B cell (primary cell): Measurements from ENCODE around the gene POFUT1. TPM values are rescaled to one million over a fixed set of nuclear protein-coding genes. Genes with fewer than 3 reads are reported as not detected.

Experiments
- ATAC-seq: fragments of 200-7000 bp; cut with Tn5 transposase; one replicate; pipeline ENCODE4 v1.10.0; 2021; ENCODE audit warnings: low read depth, mild to moderate bottlenecking, moderate number of reproducible peaks, moderate library complexity
- CTCF ChIA-PET: fragments of 350-600 bp; sonication (Branson Sonifier 250); formaldehyde crosslinking; loops from one replicate; lab custom pipeline; 2021; ENCODE audit warnings: antibody characterized with exemption, inconsistent platforms; lab: Charles Lee
- POLR2A ChIA-PET: fragments of 350-600 bp; sonication (Branson Sonifier 250); formaldehyde crosslinking; loops from one replicate; lab custom pipeline; 2021; ENCODE audit warnings: antibody characterized with exemption; lab: Charles Lee
- DNase-seq: peaks from one replicate; pipeline ENCODE4 v3.0.0; 2013
- H2AFZ ChIP-seq: 2 replicates; pipeline ENCODE4 v1.6.1; 2012; ENCODE audit warnings: mild to moderate bottlenecking, low read depth, low read length; ENCODE audit not compliant: insufficient read depth, poor library complexity, severe bottlenecking
- H3K27ac ChIP-seq, 2 donors: 1 replicate in 1 of 2; 2 replicates in 1 of 2; pipeline ENCODE4 v1.5.1; 2012 to 2013; ENCODE audit warnings: low read length in 2 of 2, mild to moderate bottlenecking in 2 of 2, moderate library complexity in 1 of 2
- H3K27me3 ChIP-seq, 4 experiments: fragments of 200-600 bp in 1 of 4; sonication (generic) in 1 of 4; replicated peaks in 1 of 4; 1 replicate in 2 of 4; 2 replicates in 2 of 4; pipeline versions ENCODE4 v1.6.1 to v1.7.0; 2013 to 2016; ENCODE audit warnings: low read length in 3 of 4, mild to moderate bottlenecking in 2 of 4, mixed read lengths in 1 of 4, moderate library complexity in 1 of 4; ENCODE audit not compliant: insufficient read depth in 4 of 4, control insufficient read depth in 3 of 4; ENCODE audit errors: control extremely low read depth in 1 of 4
- H3K36me3 ChIP-seq, 2 experiments: replicated peaks in 1 of 2; 1 replicate in 1 of 2; 2 replicates in 1 of 2; pipeline versions ENCODE4 v1.6.1 to v1.7.1; 2013; ENCODE audit warnings: low read length in 1 of 2; ENCODE audit not compliant: insufficient read depth in 2 of 2, control insufficient read depth in 1 of 2; ENCODE audit errors: control extremely low read depth in 1 of 2, extremely low read depth in 1 of 2
- H3K4me1 ChIP-seq, 2 donors: fragments of 200-600 bp in 1 of 2; sonication (generic) in 1 of 2; 1 replicate in 1 of 2; 2 replicates in 1 of 2; pipeline versions ENCODE4 v1.5.1 to v1.6.1; 2013 to 2017; ENCODE audit warnings: low read length in 2 of 2; ENCODE audit not compliant: control insufficient read depth in 2 of 2, insufficient read depth in 2 of 2
- H3K4me2 ChIP-seq: replicated peaks from 2 replicates; pipeline ENCODE3; 2012; ENCODE audit warnings: mild to moderate bottlenecking, low read depth, low read length; ENCODE audit not compliant: poor library complexity, severe bottlenecking
- H3K4me3 ChIP-seq, 5 experiments: fragments of 200-600 bp in 1 of 5; sonication (generic) in 1 of 5; 1 replicate in 3 of 5; 2 replicates in 2 of 5; pipeline versions ENCODE4 v1.5.1 to v1.7.0; 2011 to 2016; ENCODE audit warnings: low read length in 4 of 5, mild to moderate bottlenecking in 4 of 5, low read depth in 2 of 5, control low read depth in 1 of 5, moderate library complexity in 1 of 5; ENCODE audit not compliant: insufficient read depth in 1 of 5; ENCODE audit errors: control extremely low read depth in 1 of 5, extremely low read depth in 1 of 5
- H3K79me2 ChIP-seq: fragments of 200-600 bp; sonication (generic); one replicate; pipeline ENCODE4 v1.6.0; 2016; ENCODE audit warnings: low read length; ENCODE audit not compliant: control insufficient read depth, insufficient read depth
- H3K9ac ChIP-seq: fragments of 200-600 bp; sonication (generic); 2 replicates; pipeline ENCODE4 v1.6.1; 2017; ENCODE audit warnings: mild to moderate bottlenecking, low read length, moderate library complexity
- H3K9me3 ChIP-seq, 3 donors: one replicate each; pipeline versions ENCODE4 v1.6.1 to v1.7.1; 2013; ENCODE audit warnings: low read length in 2 of 3; ENCODE audit not compliant: control insufficient read depth in 2 of 3, insufficient read depth in 1 of 3; ENCODE audit errors: control extremely low read depth in 1 of 3
- H4K20me1 ChIP-seq: 2 replicates; pipeline ENCODE4 v1.6.0; 2012; ENCODE audit warnings: mild to moderate bottlenecking, low read length; ENCODE audit not compliant: insufficient read depth, control insufficient read depth, poor library complexity, severe bottlenecking
- H3K27ac Mint-ChIP-seq: one replicate; pipeline ENCODE4 v1.8.0; 2021; ENCODE audit warnings: mixed read lengths
- H3K27me3 Mint-ChIP-seq: one replicate; pipeline ENCODE4 v1.8.0; 2021; ENCODE audit warnings: mixed read lengths
- H3K4me1 Mint-ChIP-seq: one replicate; pipeline ENCODE4 v1.8.0; 2021; ENCODE audit warnings: mixed read lengths
- H3K4me3 Mint-ChIP-seq: one replicate; pipeline ENCODE4 v1.8.0; 2021; ENCODE audit warnings: mixed read lengths
- H3K9me3 Mint-ChIP-seq: one replicate; pipeline ENCODE4 v1.8.0; 2022; ENCODE audit warnings: mixed read lengths; ENCODE audit not compliant: insufficient read depth
- CTCF ChIP-seq: fragments of 200-600 bp; IDR thresholded peaks from one replicate; pipeline ENCODE4 v1.8.0; 2022; ENCODE audit warnings: antibody characterized with exemption, mild to moderate bottlenecking
- EZH2 ChIP-seq: IDR thresholded peaks from 2 replicates; pipeline ENCODE4 v1.6.1; 2012; ENCODE audit warnings: borderline replicate concordance, low read depth, mild to moderate bottlenecking, moderate library complexity, low read length; ENCODE audit not compliant: insufficient read depth, poor library complexity, severe bottlenecking
- WGBS: methylation state at CpG from one replicate; pipeline ENCODE4 v1.1.5; 2013; ENCODE audit warnings: missing lambda C conversion rate; ENCODE audit not compliant: insufficient coverage; 5-methylcytosine and 5-hydroxymethylcytosine counted together
- intact Hi-C: fragments of 100-400 bp; cut with micrococcal nuclease; formaldehyde crosslinking; loops from one replicate; pipeline ENCODE4 v1.10.0; 2022
- polyA plus RNA-seq: library from polyadenylated mRNA; depleted of rRNA; stranded (reverse); fragments of >200 nt; gene quantifications from 2 replicates; pipeline ENCODE4 v1.2.3, GENCODE V29; 2012
- total RNA-seq, 2 donors: library from RNA; stranded (reverse); fragments of 120-200 nt in 1 of 2; gene quantifications; 1 replicate in 1 of 2; 2 replicates in 1 of 2; pipeline versions ENCODE4 v1.2.3 to v1.2.4, GENCODE V29; 2013 to 2022

Gene POFUT1
- total and polyA plus RNA-seq, 2 donors (not counting 1 experiment from before 2014, with no cell fraction given) = 7.8 to 18.1 TPM

DNA sequence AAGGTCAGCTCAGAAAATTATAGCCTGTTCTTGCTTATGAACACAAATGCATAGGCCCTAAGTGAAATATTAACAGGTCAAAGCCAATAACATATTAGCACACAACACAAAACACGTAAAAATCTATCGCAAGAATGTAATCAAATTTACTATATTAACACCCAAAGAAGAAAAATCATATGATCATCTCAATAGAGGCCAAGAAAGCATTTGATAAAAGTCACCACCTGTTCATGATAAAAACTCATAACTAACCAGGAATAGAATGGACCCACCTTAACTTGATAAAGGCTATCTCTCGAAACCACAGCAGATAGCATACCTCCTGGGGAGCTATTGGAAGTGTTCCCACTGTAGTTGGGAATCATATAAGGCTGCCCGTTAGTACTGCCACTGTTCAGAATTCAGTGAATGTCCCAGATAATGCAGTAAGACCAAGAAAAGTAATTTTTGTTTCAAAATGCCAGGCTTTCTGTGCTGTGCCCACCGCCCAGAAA is 21.6 kb downstream of the POFUT1 start:
- intact Hi-C loops = no loop called here
- Mint-ChIP-seq H3K4me3 (no peak overlapping the region), H3K27me3 (no peaks in the 10 kb centered on the region), H3K27ac (no peak overlapping the region), H3K9me3 (no peaks in the 10 kb centered on the region), H3K4me1 (peaks cover 10% of the 10 kb centered on the region)
- no peaks in the 10 kb centered on the region for H4K20me1 ChIP-seq
- H3K4me1 ChIP-seq = peaks cover 4 to 14% of the 10 kb centered on the region in 2 donors
- 94% methylated on average over 2 of the region's 5 CpGs for WGBS
- no peak overlapping the region for H2AFZ ChIP-seq
- H3K27ac ChIP-seq = no peak overlapping the region
- POLR2A ChIA-PET = interaction anchor here (0.6 kb wide), 1 partner anchor 17 kb away, joined by 3 read pairs; no protein-coding TSS in a partner anchor
- H3K4me3 ChIP-seq = no peak overlapping the region
- DNase-seq = no peak
- H3K36me3 ChIP-seq = peaks cover 0 to 60% of the 10 kb centered on the region in 2 experiments
- no peaks in the 10 kb centered on the region for H3K9me3 ChIP-seq
- no peak overlapping the region for H3K9ac ChIP-seq
- CTCF ChIA-PET = interaction anchor here (1.1 kb wide), 1 partner anchor 128 kb away, joined by 4 read pairs; no protein-coding TSS in a partner anchor
- ATAC-seq = no peak
- no peaks in the 10 kb centered on the region for H3K27me3 ChIP-seq
- no peak overlapping the region for H3K4me2 ChIP-seq
- H3K79me2 ChIP-seq = no peaks in the 10 kb centered on the region
- TF ChIP-seq CTCF = no peak
- TF ChIP-seq EZH2 = no peak

DNA sequence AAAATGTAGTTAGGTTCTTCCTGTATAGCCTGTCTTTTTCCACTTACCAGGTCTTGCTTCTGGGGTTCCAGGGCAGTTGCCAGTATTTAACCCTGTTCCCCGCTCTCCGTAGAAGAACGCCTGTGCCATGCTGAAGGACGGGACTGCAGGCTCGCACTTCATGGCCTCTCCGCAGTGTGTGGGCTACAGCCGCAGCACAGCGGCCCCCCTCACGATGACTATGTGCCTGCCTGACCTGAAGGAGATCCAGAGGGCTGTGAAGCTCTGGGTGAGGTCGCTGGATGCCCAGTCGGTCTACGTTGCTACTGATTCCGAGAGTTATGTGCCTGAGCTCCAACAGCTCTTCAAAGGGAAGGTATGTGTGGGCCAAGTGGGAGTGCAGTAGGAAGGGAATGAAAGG is 23.0 kb downstream of the POFUT1 start:
- H3K9ac ChIP-seq = no peak overlapping the region
- H3K36me3 ChIP-seq = peaks cover 0 to 69% of the 10 kb centered on the region in 2 experiments
- ATAC-seq = no peak
- no peak overlapping the region for H3K27ac Mint-ChIP-seq
- peaks cover 4 to 16% of the 10 kb centered on the region in 2 donors for H3K4me1 ChIP-seq
- no peak for DNase-seq
- TF ChIP-seq EZH2 (no peak), CTCF (no peak)
- H3K4me3 ChIP-seq = no peak overlapping the region
- 99% methylated on average over 13 of the region's 13 CpGs for WGBS
- H4K20me1 ChIP-seq = no peaks in the 10 kb centered on the region
- intact Hi-C loops = loop anchor here (10.0 kb wide), 1 partner anchor 424 kb away; no protein-coding TSS in a partner anchor
- no peak overlapping the region for H3K27ac ChIP-seq
- H2AFZ ChIP-seq = no peak overlapping the region
- POLR2A ChIA-PET = no interaction called here
- CTCF ChIA-PET = no interaction called here
- no peaks in the 10 kb centered on the region for H3K27me3 Mint-ChIP-seq
- H3K4me2 ChIP-seq = no peak overlapping the region
- no peaks in the 10 kb centered on the region for H3K79me2 ChIP-seq
- H3K4me1 Mint-ChIP-seq = peaks cover 10% of the 10 kb centered on the region
- H3K27me3 ChIP-seq = no peaks in the 10 kb centered on the region
- no peaks in the 10 kb centered on the region for H3K9me3 Mint-ChIP-seq
- H3K9me3 ChIP-seq = no peaks in the 10 kb centered on the region
- H3K4me3 Mint-ChIP-seq = no peak overlapping the region
